HG02678 (cell line): ENCODE data around the gene PRKAR2A.
A peak's percentile ranks its signal among the peaks of the same experiment; 100 is the strongest.

Experiments
- ATAC-seq: cut with Tn5 transposase; IDR thresholded peaks from one replicate; pipeline ENCODE4 v1.9.1; 2021; ENCODE audit warnings: mild to moderate bottlenecking, moderate library complexity; ENCODE audit not compliant: unreplicated experiment

The PRKAR2A gene

DNA sequence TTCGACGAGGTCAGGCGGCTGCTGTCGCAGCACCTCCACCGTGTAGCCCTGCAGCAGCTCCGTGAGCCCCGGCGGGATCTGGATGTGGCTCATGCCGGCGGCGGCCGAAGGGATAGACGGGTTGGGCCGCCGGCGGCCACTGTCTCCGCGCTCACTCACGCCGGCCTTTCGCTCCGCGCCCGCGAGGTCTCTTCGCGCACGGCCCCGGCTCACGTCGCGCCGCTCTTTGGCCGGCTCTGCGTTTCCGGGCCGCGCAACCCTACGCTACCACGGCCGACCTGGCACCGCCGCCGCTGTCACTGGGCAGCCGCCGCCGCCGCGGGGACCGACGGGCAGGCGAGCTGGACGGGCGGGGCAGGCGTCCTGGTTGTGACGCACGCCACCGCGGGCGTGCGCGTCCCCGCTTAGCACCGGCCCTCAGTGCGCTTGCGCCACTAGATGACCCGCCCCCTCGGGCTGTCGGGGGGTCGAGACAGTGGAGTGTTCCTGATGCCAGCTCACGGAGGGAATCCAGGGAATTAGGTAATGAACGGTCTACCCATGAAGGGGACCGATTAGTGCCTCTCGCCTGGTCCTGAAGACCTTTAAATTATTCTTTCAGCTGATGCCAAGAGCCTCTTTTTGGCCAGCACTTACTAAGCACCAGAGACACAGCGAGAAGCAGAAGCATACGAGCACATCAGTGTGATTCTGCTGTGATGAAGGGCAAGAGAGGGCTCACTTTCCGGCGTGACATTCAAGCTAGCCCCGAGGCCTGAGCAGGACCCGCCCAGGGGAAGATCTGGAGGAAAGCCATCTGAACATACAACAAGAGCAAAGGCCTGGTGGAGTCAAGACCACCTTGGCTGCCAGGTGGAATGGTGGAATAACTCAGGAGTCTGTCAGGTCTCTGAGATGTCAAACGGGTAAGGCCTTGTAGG, at the start of gene PRKAR2A:
PRKAR2A (minus strand) TSS at position 371 of the 920 bp plus-strand sequence; CDS start at position 93, 278 bp downstream.
- peak; percentile 86 for ATAC-seq

- no peak for ATAC-seq
Measured at GRCh38 chr3:48896936-48897335, 49.3 kb upstream of the PRKAR2A start.

GRCh38 chr3:48894516-48894915, 46.8 kb upstream of the PRKAR2A start:
- no peak for ATAC-seq

- no peak for ATAC-seq
Measured at GRCh38 chr3:48891606-48892005, 43.9 kb upstream of the PRKAR2A start.

GRCh38 chr3:48885753-48886152, 38.1 kb upstream of the PRKAR2A start:
- no peak for ATAC-seq

- ATAC-seq, result no peak
Measured at GRCh38 chr3:48881652-48882114, 34.0 kb upstream of the PRKAR2A start.

DNA sequence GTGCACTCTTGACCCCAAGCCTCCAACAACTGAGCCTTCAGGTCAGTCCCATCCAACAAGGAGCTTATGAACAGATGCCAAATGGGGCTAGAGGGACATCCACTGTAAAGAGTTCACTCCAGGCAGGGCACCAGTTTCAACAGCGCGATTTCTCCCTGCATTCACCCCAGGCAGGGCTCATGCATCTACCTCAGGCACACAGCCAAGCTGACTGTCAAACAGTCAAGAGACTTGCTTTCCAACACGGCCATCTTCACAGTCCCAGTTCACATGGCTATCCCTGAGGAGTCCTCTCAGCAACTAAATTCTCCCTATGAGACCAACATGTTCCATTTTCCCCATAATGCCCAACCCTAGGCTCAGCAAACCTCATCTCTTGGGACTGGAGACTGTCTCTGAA, 33.3 kb upstream of the PRKAR2A start:
- no peak for ATAC-seq

GRCh38 chr3:48879994-48880377, 32.3 kb upstream of the PRKAR2A start:
- no peak for ATAC-seq

- no peak for ATAC-seq
Measured at GRCh38 chr3:48879307-48879993, 31.8 kb upstream of the PRKAR2A start.

- ATAC-seq, result no peak
Measured at GRCh38 chr3:48877671-48878070, 30.0 kb upstream of the PRKAR2A start.

GRCh38 chr3:48863122-48863521, 15.4 kb upstream of the PRKAR2A start:
- no peak for ATAC-seq

- no peak for ATAC-seq
Measured at GRCh38 chr3:48859206-48859605, 11.5 kb upstream of the PRKAR2A start.

DNA sequence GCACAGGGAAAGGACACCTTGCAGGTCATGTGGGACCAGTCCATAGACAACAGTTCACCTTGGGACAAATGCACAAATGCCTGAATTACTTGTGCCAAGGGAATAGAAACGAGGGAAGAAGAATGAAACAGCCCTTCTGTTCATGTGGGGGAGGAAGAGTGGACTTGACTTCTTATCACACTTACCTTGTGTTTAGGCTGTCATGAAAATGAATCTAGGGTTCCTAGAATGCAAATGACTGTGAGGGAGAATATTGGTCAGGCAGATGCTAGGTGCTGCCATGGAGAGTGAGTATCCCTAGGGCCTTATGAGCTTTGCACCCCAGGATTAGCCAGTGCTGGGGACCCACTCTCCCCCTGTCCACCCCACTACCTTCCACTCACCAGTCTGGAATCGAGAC, 11.0 kb upstream of the PRKAR2A start:
- no peak for ATAC-seq

- no peak for ATAC-seq
Measured at GRCh38 chr3:48857641-48858040, 10.0 kb upstream of the PRKAR2A start.

DNA sequence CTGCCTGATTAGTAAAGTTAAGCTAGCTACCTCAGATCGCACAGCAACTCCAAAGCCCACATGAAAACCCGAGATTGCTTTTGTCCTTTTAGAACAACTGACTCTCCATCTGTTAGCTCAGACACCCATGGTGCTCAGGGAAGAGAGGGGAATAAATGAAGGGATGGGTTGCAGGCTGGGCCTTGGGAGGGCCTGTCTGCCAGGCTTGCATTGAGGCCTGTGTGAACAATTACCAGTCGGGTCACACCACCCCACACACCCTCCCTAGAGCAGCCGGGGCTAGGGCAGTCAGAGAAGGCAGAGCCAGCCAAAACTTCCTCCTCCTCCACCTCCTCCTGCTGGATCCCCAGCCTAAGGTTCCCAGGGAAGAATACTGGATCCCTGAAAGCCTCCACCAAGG, 8.8 kb upstream of the PRKAR2A start:
- ATAC-seq, result no peak

DNA sequence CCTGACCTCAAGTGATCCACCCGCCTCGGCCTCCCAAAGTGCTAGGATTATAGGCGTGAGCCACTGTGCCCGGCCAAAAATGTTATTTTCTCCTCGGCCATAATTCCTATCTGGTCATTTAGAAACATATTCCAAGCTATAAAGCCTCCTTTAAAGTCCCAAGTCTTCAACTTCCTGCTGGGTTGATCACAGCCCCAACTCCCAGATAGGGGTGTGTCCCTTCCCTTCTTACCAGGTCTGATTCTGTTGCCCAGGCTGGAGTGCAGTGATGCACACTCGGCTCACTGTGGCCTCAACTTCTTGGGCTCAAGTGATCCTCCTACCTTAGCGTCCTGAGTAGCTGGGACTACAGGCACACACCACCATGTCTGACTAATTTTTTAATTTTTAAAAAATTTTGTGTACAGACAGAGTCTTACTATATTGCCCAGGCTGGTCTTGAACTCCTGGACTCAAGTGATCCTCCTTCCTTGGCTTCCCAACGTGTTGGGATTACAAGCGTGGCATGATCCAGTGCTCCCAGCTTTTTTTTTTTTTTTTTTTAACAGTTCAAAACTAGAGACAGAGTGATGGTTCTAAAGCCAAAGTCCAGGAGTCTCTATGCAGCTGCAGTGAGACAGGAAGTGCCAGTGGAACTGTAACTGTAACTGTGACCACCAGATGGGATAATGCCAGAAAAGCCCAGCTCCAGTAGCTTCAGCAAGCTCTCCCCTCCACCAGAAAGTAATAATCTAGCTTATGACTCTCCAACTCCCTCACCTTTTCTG, 8.2 kb upstream of the PRKAR2A start:
- no peak for ATAC-seq

GRCh38 chr3:48852151-48852550, 4.5 kb upstream of the PRKAR2A start:
- ATAC-seq, result no peak

- ATAC-seq, result no peak
Measured at GRCh38 chr3:48851407-48851806, 3.7 kb upstream of the PRKAR2A start.

DNA sequence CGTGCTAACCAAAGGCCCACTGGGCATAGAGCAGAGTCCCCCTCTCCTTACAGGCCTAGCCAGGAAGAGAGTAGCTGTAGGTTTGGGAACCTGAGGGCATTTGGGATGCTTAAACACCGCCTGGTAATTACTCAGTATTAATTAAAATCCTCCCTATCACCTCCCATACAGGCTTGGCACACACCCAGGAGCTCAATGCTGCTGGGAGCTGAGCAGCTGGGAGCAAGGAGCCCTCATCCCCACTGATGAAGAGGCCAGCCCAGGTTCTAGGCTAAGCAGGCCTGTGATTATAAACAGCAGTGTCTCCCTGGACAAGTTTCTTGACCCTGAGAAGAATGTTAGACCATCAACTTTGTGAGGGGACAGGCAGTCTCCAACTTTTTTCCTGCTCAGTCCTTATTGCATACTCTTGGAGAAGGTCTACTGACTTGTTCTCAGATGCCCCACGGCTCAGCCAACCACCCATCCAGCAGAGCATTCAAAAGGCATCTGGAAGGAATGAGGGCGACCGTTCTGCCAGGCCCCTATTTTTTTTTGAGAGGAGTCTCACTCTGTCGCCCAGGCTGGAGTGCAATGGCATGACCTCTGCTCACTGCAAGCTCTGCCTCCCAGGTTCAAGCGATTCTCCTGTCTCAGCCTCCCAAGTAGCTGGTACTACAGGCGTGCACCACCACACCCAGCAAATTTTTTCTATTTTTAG, 1.3 kb upstream of the PRKAR2A start:
- ATAC-seq, result no peak

GRCh38 chr3:48847053-48847503, 596 bp downstream of the PRKAR2A start:
- ATAC-seq, result peak; percentile 34

- ATAC-seq, result no peak
Measured at GRCh38 chr3:48845170-48845569, 2.5 kb downstream of the PRKAR2A start.
